Measurements from ENCODE around the gene DCC. TPM values are rescaled to one million over a fixed set of nuclear protein-coding genes. Genes with fewer than 3 reads are reported as not detected.

The DCC gene
- total and polyA plus RNA-seq, 9 of the 15 experiments (the other 6 are each of a cell fraction or from before 2014, with no cell fraction given) = not detected

DNA sequence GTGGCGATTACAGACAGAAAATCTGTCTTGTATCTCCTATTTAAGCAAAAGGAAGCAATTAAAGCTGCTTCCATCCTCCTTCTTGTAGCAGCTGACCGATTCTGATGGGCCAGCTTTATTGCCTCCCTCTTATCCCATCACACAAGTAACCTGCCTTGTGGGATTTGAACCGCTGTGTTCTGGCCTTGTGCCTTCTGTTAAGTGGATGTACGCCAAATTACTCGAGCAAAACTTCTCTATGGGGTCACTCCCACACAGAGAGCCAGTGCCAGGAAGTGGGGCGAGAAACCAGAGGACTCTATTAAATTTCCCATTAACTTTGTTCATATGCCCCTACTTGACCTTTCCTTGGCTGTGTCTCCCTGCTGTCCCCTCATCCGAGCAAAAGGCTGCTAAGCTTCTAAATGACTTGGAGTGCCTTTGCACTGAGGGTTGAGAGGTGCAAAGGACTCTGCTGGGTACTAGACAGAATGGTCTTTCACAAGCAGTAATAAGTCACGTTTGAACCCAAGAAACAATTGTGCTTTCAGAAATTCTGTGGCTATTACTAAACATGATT is 1212.0 kb downstream of the DCC start:
- FAIRE-seq (no peak), ATAC-seq (no peak), DNase-seq (ENCODE audit: extremely low read depth in 1 of 4, low spot score in 3 of 4) (no peak)
- no peaks in the 10 kb centered on the region for H3K9me1 ChIP-seq (ENCODE audit: control insufficient read depth, insufficient read depth, low read length)
- H3K4me1 ChIP-seq (replicated peaks in 1 of 2; ENCODE audit: control insufficient read depth in 2 of 2, insufficient read depth in 2 of 2, low read length in 2 of 2) = no peaks in the 10 kb centered on the region
- no peak overlapping the region for H2AFZ ChIP-seq (ENCODE audit: low read depth, low read length)
- no peaks in the 10 kb centered on the region for H3K27me3 ChIP-seq (ENCODE audit: control insufficient read depth in 2 of 2, insufficient read depth in 2 of 2, low read length in 2 of 2)
- no TSS peak for BruUV-seq (replicated peaks)
- H3K79me2 ChIP-seq (ENCODE audit: control insufficient read depth, insufficient read depth, low read length) = no peaks in the 10 kb centered on the region
- ChIA-PET CTCF (ENCODE audit: low intra/inter-chr PET ratio) (no interaction called here), POLR2A (no interaction called here)
- no peaks in the 10 kb centered on the region for H3K9me3 ChIP-seq (replicated peaks; ENCODE audit: control insufficient read depth, insufficient read depth, low read depth, low read length)
- H4K20me1 ChIP-seq (replicated peaks; ENCODE audit: control insufficient read depth, insufficient read depth, low read length) = no peaks in the 10 kb centered on the region
- H3K4me3 ChIP-seq = no peak overlapping the region
- 0% methylated on average over 5 of the region's 8 CpGs for WGBS (ENCODE audit: insufficient coverage, low coverage, missing lambda C conversion rate)
- intact Hi-C loops (cut with micrococcal nuclease) = no loop called here
- H3K9ac ChIP-seq (ENCODE audit: insufficient read depth in 1 of 2, low read depth in 2 of 2, low read length in 2 of 2) = no peak overlapping the region
- no peak overlapping the region for H3K4me2 ChIP-seq (ENCODE audit: insufficient read depth, low read length)
- no peaks in the 10 kb centered on the region for H3K36me3 ChIP-seq (ENCODE audit: control insufficient read depth, insufficient read depth, low read length)
- in situ Hi-C loops (cut with MboI) = loop anchor here (25.0 kb wide), 1 partner anchor 560 kb away; no protein-coding TSS in a partner anchor
- no peak overlapping the region for H3K27ac ChIP-seq (ENCODE audit: extremely low read depth, low read depth, low read length)
- TF ChIP-seq TAL1 (IDR thresholded peaks at IDR 0.05) (no peak), KDM1A (IDR thresholded peaks at IDR 0.05) (no peak), ELK1 (CRISPR knock-in tag; IDR thresholded peaks at IDR 0.05) (no peak), TRIM28 (IDR thresholded peaks at IDR 0.05) (no peak), BHLHE40 (IDR thresholded peaks at IDR 0.05; ENCODE audit: low read length) (no peak), CSDE1 (IDR thresholded peaks at IDR 0.05) (no peak), JUN (IDR thresholded peaks at IDR 0.05; ENCODE audit: borderline replicate concordance, low read depth, low read length) (no peak), JUN (CRISPR knock-in tag; IDR thresholded peaks at IDR 0.05; ENCODE audit: borderline replicate concordance) (no peak), GATA2 (CRISPR knock-in tag; IDR thresholded peaks at IDR 0.05) (no peak), IRF2 (CRISPR knock-in tag; IDR thresholded peaks at IDR 0.05) (no peak), RBM39 (optimal IDR thresholded peaks at IDR 0.05; ENCODE audit: low read depth, low read length) (no peak), EHMT2 (IDR thresholded peaks at IDR 0.05) (no peak), NRF1 (conservative IDR thresholded peaks at IDR 0.05 in 1 of 2, IDR thresholded peaks at IDR 0.05 in 1 of 2) (no peak)
- TF ChIP-seq, protein P1, sequence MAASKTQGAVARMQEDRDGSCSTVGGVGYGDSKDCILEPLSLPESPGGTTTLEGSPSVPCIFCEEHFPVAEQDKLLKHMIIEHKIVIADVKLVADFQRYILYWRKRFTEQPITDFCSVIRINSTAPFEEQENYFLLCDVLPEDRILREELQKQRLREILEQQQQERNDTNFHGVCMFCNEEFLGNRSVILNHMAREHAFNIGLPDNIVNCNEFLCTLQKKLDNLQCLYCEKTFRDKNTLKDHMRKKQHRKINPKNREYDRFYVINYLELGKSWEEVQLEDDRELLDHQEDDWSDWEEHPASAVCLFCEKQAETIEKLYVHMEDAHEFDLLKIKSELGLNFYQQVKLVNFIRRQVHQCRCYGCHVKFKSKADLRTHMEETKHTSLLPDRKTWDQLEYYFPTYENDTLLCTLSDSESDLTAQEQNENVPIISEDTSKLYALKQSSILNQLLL (CRISPR knock-in tag; IDR thresholded peaks at IDR 0.05; ENCODE audit: borderline replicate concordance) = no peak
- TF ChIP-seq, protein P2, sequence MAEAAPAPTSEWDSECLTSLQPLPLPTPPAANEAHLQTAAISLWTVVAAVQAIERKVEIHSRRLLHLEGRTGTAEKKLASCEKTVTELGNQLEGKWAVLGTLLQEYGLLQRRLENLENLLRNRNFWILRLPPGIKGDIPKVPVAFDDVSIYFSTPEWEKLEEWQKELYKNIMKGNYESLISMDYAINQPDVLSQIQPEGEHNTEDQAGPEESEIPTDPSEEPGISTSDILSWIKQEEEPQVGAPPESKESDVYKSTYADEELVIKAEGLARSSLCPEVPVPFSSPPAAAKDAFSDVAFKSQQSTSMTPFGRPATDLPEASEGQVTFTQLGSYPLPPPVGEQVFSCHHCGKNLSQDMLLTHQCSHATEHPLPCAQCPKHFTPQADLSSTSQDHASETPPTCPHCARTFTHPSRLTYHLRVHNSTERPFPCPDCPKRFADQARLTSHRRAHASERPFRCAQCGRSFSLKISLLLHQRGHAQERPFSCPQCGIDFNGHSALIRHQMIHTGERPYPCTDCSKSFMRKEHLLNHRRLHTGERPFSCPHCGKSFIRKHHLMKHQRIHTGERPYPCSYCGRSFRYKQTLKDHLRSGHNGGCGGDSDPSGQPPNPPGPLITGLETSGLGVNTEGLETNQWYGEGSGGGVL (CRISPR knock-in tag; IDR thresholded peaks at IDR 0.05) = no peak
- TF ChIP-seq, protein P3, sequence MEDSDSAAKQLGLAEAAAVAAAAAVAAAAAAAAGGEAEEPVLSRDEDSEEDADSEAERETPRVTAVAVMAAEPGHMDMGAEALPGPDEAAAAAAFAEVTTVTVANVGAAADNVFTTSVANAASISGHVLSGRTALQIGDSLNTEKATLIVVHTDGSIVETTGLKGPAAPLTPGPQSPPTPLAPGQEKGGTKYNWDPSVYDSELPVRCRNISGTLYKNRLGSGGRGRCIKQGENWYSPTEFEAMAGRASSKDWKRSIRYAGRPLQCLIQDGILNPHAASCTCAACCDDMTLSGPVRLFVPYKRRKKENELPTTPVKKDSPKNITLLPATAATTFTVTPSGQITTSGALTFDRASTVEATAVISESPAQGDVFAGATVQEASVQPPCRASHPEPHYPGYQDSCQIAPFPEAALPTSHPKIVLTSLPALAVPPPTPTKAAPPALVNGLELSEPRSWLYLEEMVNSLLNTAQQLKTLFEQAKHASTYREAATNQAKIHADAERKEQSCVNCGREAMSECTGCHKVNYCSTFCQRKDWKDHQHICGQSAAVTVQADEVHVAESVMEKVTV (CRISPR knock-in tag; IDR thresholded peaks at IDR 0.05) = no peak

Measured in K562 (cell line).